B cell (primary cell): Measurements from ENCODE around the gene ACOT9.

Source experiments
- EZH2 ChIP-seq: IDR thresholded peaks from 2 replicates; pipeline ENCODE4 v1.6.1; 2012; ENCODE audit warnings: borderline replicate concordance, low read depth, mild to moderate bottlenecking, moderate library complexity, low read length; ENCODE audit not compliant: insufficient read depth, poor library complexity, severe bottlenecking
- TF ChIP-seq, protein P1 (sequence below): fragments of 200-600 bp; IDR thresholded peaks from one replicate; pipeline ENCODE4 v1.8.0; 2022; ENCODE audit warnings: antibody characterized with exemption, mild to moderate bottlenecking

GRCh38 chrX:23736030-23736429, 7.0 kb downstream of the ACOT9 start:
- TF ChIP-seq, protein P1, sequence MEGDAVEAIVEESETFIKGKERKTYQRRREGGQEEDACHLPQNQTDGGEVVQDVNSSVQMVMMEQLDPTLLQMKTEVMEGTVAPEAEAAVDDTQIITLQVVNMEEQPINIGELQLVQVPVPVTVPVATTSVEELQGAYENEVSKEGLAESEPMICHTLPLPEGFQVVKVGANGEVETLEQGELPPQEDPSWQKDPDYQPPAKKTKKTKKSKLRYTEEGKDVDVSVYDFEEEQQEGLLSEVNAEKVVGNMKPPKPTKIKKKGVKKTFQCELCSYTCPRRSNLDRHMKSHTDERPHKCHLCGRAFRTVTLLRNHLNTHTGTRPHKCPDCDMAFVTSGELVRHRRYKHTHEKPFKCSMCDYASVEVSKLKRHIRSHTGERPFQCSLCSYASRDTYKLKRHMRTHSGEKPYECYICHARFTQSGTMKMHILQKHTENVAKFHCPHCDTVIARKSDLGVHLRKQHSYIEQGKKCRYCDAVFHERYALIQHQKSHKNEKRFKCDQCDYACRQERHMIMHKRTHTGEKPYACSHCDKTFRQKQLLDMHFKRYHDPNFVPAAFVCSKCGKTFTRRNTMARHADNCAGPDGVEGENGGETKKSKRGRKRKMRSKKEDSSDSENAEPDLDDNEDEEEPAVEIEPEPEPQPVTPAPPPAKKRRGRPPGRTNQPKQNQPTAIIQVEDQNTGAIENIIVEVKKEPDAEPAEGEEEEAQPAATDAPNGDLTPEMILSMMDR = no peak
- TF ChIP-seq EZH2 = no peak
